ENCODE results near the gene TCF4. TPM values are rescaled to one million over a fixed set of nuclear protein-coding genes. Genes with fewer than 3 reads are reported as not detected.
A peak's percentile ranks its signal among the peaks of the same experiment; 100 is the strongest.

The TCF4 gene
- total RNA-seq, 1 experiment from 2014 or later = 12.5 TPM

GRCh38 chr18:55385770-55386169 is 202.2 kb downstream of the TCF4 start:
- Histone ChIP-seq H4K20me1 (ENCODE audit: low read length) (no peaks in the 10 kb centered on the region), H3K36me3 (ENCODE audit: low read depth, low read length) (no peaks in the 10 kb centered on the region), H3K9me3 (ENCODE audit: low read length) (peaks cover 6% of the 10 kb centered on the region; the same call in 1 of the 2 replicates), H3F3A (ENCODE audit: low read length, unreplicated experiment) (no peaks in the 10 kb centered on the region), H3K9me2 (replicated peaks; ENCODE audit: low read length) (no peaks in the 10 kb centered on the region), H3K27me3 (ENCODE audit: low read length) (no peaks in the 10 kb centered on the region), H2AFZ (ENCODE audit: low read length) (no peak overlapping the region), H3K79me2 (ENCODE audit: low read length) (no peaks in the 10 kb centered on the region), H3K4me2 (ENCODE audit: low read length) (no peak overlapping the region), H3K9ac (ENCODE audit: low read length) (no peak overlapping the region), H3K4me3 (ENCODE audit: low read length) (no peak overlapping the region), H3K27ac (ENCODE audit: low read length) (no peak overlapping the region), H3K4me1 (ENCODE audit: insufficient read depth, low read length) (no peaks in the 10 kb centered on the region)
- no peak for ATAC-seq
- intact Hi-C loops (cut with micrococcal nuclease) = no loop called here
- CTCF ChIA-PET = no interaction called here
- no TSS peak for BruUV-seq (replicated peaks)
- no peak for DNase-seq
- TF ChIP-seq EZH2phosphoT487 (IDR thresholded peaks at IDR 0.05; ENCODE audit: borderline replicate concordance, low read length) (no peak), CTCF (conservative IDR thresholded peaks at IDR 0.05; ENCODE audit: low read depth, low read length) (no peak), EZH2 (IDR thresholded peaks at IDR 0.05; ENCODE audit: low read length, unreplicated experiment) (no peak)
- POLR2A ChIA-PET (ENCODE audit: unreplicated experiment) = no interaction called here

GRCh38 chr18:55384551-55385275 is 203.3 kb downstream of the TCF4 start:
- H4K20me1 ChIP-seq (ENCODE audit: low read length) = no peaks in the 10 kb centered on the region
- no peaks in the 10 kb centered on the region for H3K36me3 ChIP-seq (ENCODE audit: low read depth, low read length)
- ChIA-PET POLR2A (ENCODE audit: unreplicated experiment) (no interaction called here), CTCF (interaction anchor here (0.5 to 0.7 kb wide), 5 partner anchors 11 to 477 kb away, joined by 3 to 4 read pairs (median 3); no protein-coding TSS in a partner anchor)
- no peaks in the 10 kb centered on the region for H3K9me2 ChIP-seq (replicated peaks; ENCODE audit: low read length)
- peak; percentile 59 for DNase-seq
- H3K79me2 ChIP-seq (ENCODE audit: low read length) = no peaks in the 10 kb centered on the region
- peak; percentile 31; the same call in 1 of the 2 replicates for ATAC-seq
- BruUV-seq (replicated peaks) = no TSS peak
- no peak overlapping the region for H3K27ac ChIP-seq (ENCODE audit: low read length)
- H3F3A ChIP-seq (ENCODE audit: low read length, unreplicated experiment) = no peaks in the 10 kb centered on the region
- no peak overlapping the region for H3K4me3 ChIP-seq (ENCODE audit: low read length)
- no peaks in the 10 kb centered on the region for H3K4me1 ChIP-seq (ENCODE audit: insufficient read depth, low read length)
- H3K4me2 ChIP-seq (ENCODE audit: low read length) = no peak overlapping the region
- H3K9ac ChIP-seq (ENCODE audit: low read length) = no peak overlapping the region
- H3K9me3 ChIP-seq (ENCODE audit: low read length) = peaks cover 6% of the 10 kb centered on the region; the same call in 1 of the 2 replicates
- TF ChIP-seq CTCF (conservative IDR thresholded peaks at IDR 0.05; ENCODE audit: low read depth, low read length) (peak; percentile 78), EZH2 (IDR thresholded peaks at IDR 0.05; ENCODE audit: low read length, unreplicated experiment) (no peak), EZH2phosphoT487 (IDR thresholded peaks at IDR 0.05; ENCODE audit: borderline replicate concordance, low read length) (no peak)
- no peak overlapping the region for H2AFZ ChIP-seq (ENCODE audit: low read length)
- intact Hi-C loops (cut with micrococcal nuclease) = no loop called here
- H3K27me3 ChIP-seq (ENCODE audit: low read length) = no peaks in the 10 kb centered on the region

- Histone ChIP-seq H3K4me1 (ENCODE audit: insufficient read depth, low read length) (no peaks in the 10 kb centered on the region), H3K9me2 (replicated peaks; ENCODE audit: low read length) (no peaks in the 10 kb centered on the region)
- POLR2A ChIA-PET (ENCODE audit: unreplicated experiment) = no interaction called here
These were observed 203.9 kb downstream of the TCF4 start for GRCh38 chr18:55384115-55384514.

More at GRCh38 chr18:55384115-55384514, 203.9 kb downstream of the TCF4 start:
- no peak overlapping the region for H2AFZ ChIP-seq (ENCODE audit: low read length)
- H3K36me3 ChIP-seq (ENCODE audit: low read depth, low read length) = no peaks in the 10 kb centered on the region
- CTCF ChIA-PET = interaction anchor here (0.5 to 0.7 kb wide), 2 partner anchors 11 to 111 kb away, joined by 3 to 4 read pairs; no protein-coding TSS in a partner anchor
- no peaks in the 10 kb centered on the region for H3K27me3 ChIP-seq (ENCODE audit: low read length)
- ATAC-seq (no peak), DNase-seq (no peak)
- H3K27ac ChIP-seq (ENCODE audit: low read length) = no peak overlapping the region
- H3K9me3 ChIP-seq (ENCODE audit: low read length) = peaks cover 6% of the 10 kb centered on the region; the same call in 1 of the 2 replicates
- H3K9ac ChIP-seq (ENCODE audit: low read length) = no peak overlapping the region
- TF ChIP-seq EZH2phosphoT487 (IDR thresholded peaks at IDR 0.05; ENCODE audit: borderline replicate concordance, low read length) (no peak), EZH2 (IDR thresholded peaks at IDR 0.05; ENCODE audit: low read length, unreplicated experiment) (no peak), CTCF (conservative IDR thresholded peaks at IDR 0.05; ENCODE audit: low read depth, low read length) (no peak)
- H3K4me2 ChIP-seq (ENCODE audit: low read length) = no peak overlapping the region
- H3K4me3 ChIP-seq (ENCODE audit: low read length) = no peak overlapping the region
- intact Hi-C loops (cut with micrococcal nuclease) = no loop called here
- BruUV-seq (replicated peaks) = no TSS peak
- H4K20me1 ChIP-seq (ENCODE audit: low read length) = no peaks in the 10 kb centered on the region
- no peaks in the 10 kb centered on the region for H3F3A ChIP-seq (ENCODE audit: low read length, unreplicated experiment)
- H3K79me2 ChIP-seq (ENCODE audit: low read length) = no peaks in the 10 kb centered on the region
